Activated T-cell treated with anti-CD3 and anti-CD28 coated beads, Interleukin-2, amount 50 U/mL, for 72 hours (primary cell): ENCODE measurements around the gene WDR4. TPM values are rescaled to one million over a fixed set of nuclear protein-coding genes. Genes with fewer than 3 reads are reported as not detected.

Experiments used
- ATAC-seq, 2 donors: fragments of 150-1000 bp; cut with Tn5 transposase; replicated peaks in 1 of 2; 2 replicates each; pipeline ENCODE4 v1.10.0; 2021; ENCODE audit warnings: moderate library complexity in 2 of 2, mild to moderate bottlenecking in 1 of 2
- DNase-seq, 2 donors: peaks; one replicate each; pipeline ENCODE4 v3.0.0; 2021 to 2022; ENCODE audit warnings: mixed read lengths in 1 of 2
- H3K27ac Mint-ChIP-seq: one replicate; pipeline ENCODE4 v1.8.0; 2022; ENCODE audit warnings: mild to moderate bottlenecking, moderate library complexity, mixed read lengths
- H3K27me3 Mint-ChIP-seq: one replicate; pipeline ENCODE4 v1.8.0; 2022; ENCODE audit warnings: low read depth, mixed read lengths
- H3K36me3 Mint-ChIP-seq, 2 donors: one replicate each; pipeline ENCODE4 v1.8.0; 2022; ENCODE audit warnings: mixed read lengths in 2 of 2, mild to moderate bottlenecking in 1 of 2; ENCODE audit not compliant: insufficient read depth in 2 of 2
- H3K4me1 Mint-ChIP-seq: one replicate; pipeline ENCODE4 v1.8.0; 2022; ENCODE audit warnings: low read depth, mixed read lengths
- H3K4me3 Mint-ChIP-seq, 2 donors: one replicate each; pipeline ENCODE4 v1.8.0; 2022; ENCODE audit warnings: mild to moderate bottlenecking in 2 of 2, mixed read lengths in 2 of 2, moderate library complexity in 2 of 2
- H3K9me3 Mint-ChIP-seq, 2 donors: one replicate each; pipeline ENCODE4 v1.8.0; 2022; ENCODE audit warnings: mixed read lengths in 2 of 2
- total RNA-seq, 2 donors: library from RNA; stranded (reverse); gene quantifications; one replicate each; pipeline ENCODE4 v1.2.3, GENCODE V29; 2022

Gene WDR4
- total RNA-seq, 2 donors from 2014 or later: 17.1 to 18.9 TPM

GRCh38 chr21:42864815-42865775, 14.2 kb downstream of the WDR4 start:
- DNase-seq: no peak
- no peak overlapping the region for H3K27ac Mint-ChIP-seq
- no peaks in the 10 kb centered on the region for H3K9me3 Mint-ChIP-seq
- no peaks in the 10 kb centered on the region for H3K27me3 Mint-ChIP-seq
- no peak overlapping the region for H3K4me3 Mint-ChIP-seq
- no peak for ATAC-seq
- peaks cover 6% of the 10 kb centered on the region for H3K4me1 Mint-ChIP-seq
- peaks cover 5 to 24% of the 10 kb centered on the region in 2 donors for H3K36me3 Mint-ChIP-seq

GRCh38 chr21:42864286-42864685, 15.1 kb downstream of the WDR4 start:
- Mint-ChIP-seq H3K4me1 (peaks cover 6% of the 10 kb centered on the region), H3K27me3 (no peaks in the 10 kb centered on the region), H3K36me3 (peaks cover 5 to 18% of the 10 kb centered on the region in 2 donors), H3K4me3 (no peak overlapping the region), H3K9me3 (no peaks in the 10 kb centered on the region), H3K27ac (no peak overlapping the region)
- ATAC-seq (no peak), DNase-seq (no peak)

- DNase-seq: no peak
- Mint-ChIP-seq H3K4me1 (peaks cover 6% of the 10 kb centered on the region), H3K4me3 (no peak overlapping the region), H3K9me3 (no peaks in the 10 kb centered on the region), H3K27me3 (no peaks in the 10 kb centered on the region), H3K27ac (no peak overlapping the region), H3K36me3 (peaks cover 3 to 22% of the 10 kb centered on the region in 2 donors)
- ATAC-seq: no peak
These were observed 15.9 kb downstream of the WDR4 start for GRCh38 chr21:42863504-42863870.

GRCh38 chr21:42862774-42863503, 16.4 kb downstream of the WDR4 start:
- Mint-ChIP-seq H3K4me1 (peaks cover 2% of the 10 kb centered on the region), H3K36me3 (peaks cover 2 to 23% of the 10 kb centered on the region in 2 donors), H3K27me3 (no peaks in the 10 kb centered on the region), H3K4me3 (no peak overlapping the region), H3K9me3 (no peaks in the 10 kb centered on the region), H3K27ac (no peak overlapping the region)
- ATAC-seq (no peak), DNase-seq (no peak)

- no peaks in the 10 kb centered on the region for H3K9me3 Mint-ChIP-seq
- no peak overlapping the region for H3K27ac Mint-ChIP-seq
- peaks cover 2 to 23% of the 10 kb centered on the region in 2 donors for H3K36me3 Mint-ChIP-seq
- DNase-seq (no peak), ATAC-seq (no peak)
- no peak overlapping the region for H3K4me3 Mint-ChIP-seq
- H3K4me1 Mint-ChIP-seq: no peaks in the 10 kb centered on the region
- H3K27me3 Mint-ChIP-seq: no peaks in the 10 kb centered on the region
These were observed 17.4 kb downstream of the WDR4 start for GRCh38 chr21:42861848-42862400.

GRCh38 chr21:42861311-42861847, 18.0 kb downstream of the WDR4 start:
- no peaks in the 10 kb centered on the region for H3K4me1 Mint-ChIP-seq
- H3K4me3 Mint-ChIP-seq: no peak overlapping the region
- no peaks in the 10 kb centered on the region for H3K27me3 Mint-ChIP-seq
- H3K9me3 Mint-ChIP-seq: no peaks in the 10 kb centered on the region
- DNase-seq: no peak
- no peak for ATAC-seq
- peaks cover 2 to 25% of the 10 kb centered on the region in 2 donors for H3K36me3 Mint-ChIP-seq
- H3K27ac Mint-ChIP-seq: no peak overlapping the region

GRCh38 chr21:42860345-42860744, 19.0 kb downstream of the WDR4 start:
- Mint-ChIP-seq H3K4me3 (no peak overlapping the region), H3K9me3 (no peaks in the 10 kb centered on the region), H3K27me3 (no peaks in the 10 kb centered on the region), H3K4me1 (no peaks in the 10 kb centered on the region), H3K27ac (no peak overlapping the region), H3K36me3 (peaks cover 2 to 30% of the 10 kb centered on the region in 2 donors)
- no peak for ATAC-seq
- DNase-seq: no peak

GRCh38 chr21:42859891-42860230, 19.5 kb downstream of the WDR4 start:
- Mint-ChIP-seq H3K36me3 (peaks cover 2 to 30% of the 10 kb centered on the region in 2 donors), H3K27me3 (no peaks in the 10 kb centered on the region), H3K4me1 (no peaks in the 10 kb centered on the region), H3K9me3 (no peaks in the 10 kb centered on the region), H3K27ac (no peak overlapping the region), H3K4me3 (no peak overlapping the region)
- ATAC-seq (no peak), DNase-seq (no peak)

- H3K27ac Mint-ChIP-seq: peak overlapping the region; percentile 32
These were observed 20.1 kb downstream of the WDR4 start for GRCh38 chr21:42858957-42859890.

GRCh38 chr21:42858185-42858847, 21.0 kb downstream of the WDR4 start:
- H3K4me3 Mint-ChIP-seq: no peak overlapping the region
- no peaks in the 10 kb centered on the region for H3K9me3 Mint-ChIP-seq
- no peaks in the 10 kb centered on the region for H3K27me3 Mint-ChIP-seq
- DNase-seq (no peak), ATAC-seq (no peak)
- no peaks in the 10 kb centered on the region for H3K4me1 Mint-ChIP-seq
- peaks cover 2 to 32% of the 10 kb centered on the region in 2 donors for H3K36me3 Mint-ChIP-seq
- peak overlapping the region; percentile 80 for H3K27ac Mint-ChIP-seq

More at GRCh38 chr21:42858957-42859890, 20.1 kb downstream of the WDR4 start:
- Mint-ChIP-seq H3K27me3 (no peaks in the 10 kb centered on the region), H3K4me1 (no peaks in the 10 kb centered on the region), H3K4me3 (no peak overlapping the region), H3K36me3 (peaks cover 2 to 33% of the 10 kb centered on the region in 2 donors), H3K9me3 (no peaks in the 10 kb centered on the region)
- ATAC-seq (no peak), DNase-seq (no peak)

GRCh38 chr21:42857216-42857615, 22.1 kb downstream of the WDR4 start:
- ATAC-seq (no peak), DNase-seq (no peak)
- H3K27me3 Mint-ChIP-seq: no peaks in the 10 kb centered on the region
- H3K4me1 Mint-ChIP-seq: no peaks in the 10 kb centered on the region
- H3K36me3 Mint-ChIP-seq: peaks cover 2 to 31% of the 10 kb centered on the region in 2 donors
- no peaks in the 10 kb centered on the region for H3K9me3 Mint-ChIP-seq
- no peak overlapping the region for H3K4me3 Mint-ChIP-seq
- no peak overlapping the region for H3K27ac Mint-ChIP-seq

GRCh38 chr21:42855937-42856335, 23.4 kb downstream of the WDR4 start:
- H3K36me3 Mint-ChIP-seq: peaks cover 2 to 35% of the 10 kb centered on the region in 2 donors

More at GRCh38 chr21:42855937-42856335, 23.4 kb downstream of the WDR4 start:
- no peaks in the 10 kb centered on the region for H3K9me3 Mint-ChIP-seq
- no peak overlapping the region for H3K4me3 Mint-ChIP-seq
- H3K4me1 Mint-ChIP-seq: no peaks in the 10 kb centered on the region
- no peaks in the 10 kb centered on the region for H3K27me3 Mint-ChIP-seq
- no peak for DNase-seq
- no peak for ATAC-seq
- no peak overlapping the region for H3K27ac Mint-ChIP-seq
